AG04449 (cell line): ENCODE results near the gene SWAP70.

Experiments
- CTCF ChIA-PET: fragments of 350-600 bp; formaldehyde crosslinking; extraction: SDS; loops from one replicate; lab custom pipeline; 2021; ENCODE audit warnings: antibody characterized with exemption; lab: Yijun Ruan, JAX
- POLR2A ChIA-PET: fragments of 400-600, 350-600 bp; formaldehyde crosslinking; extraction: SDS; loops from one replicate; lab custom pipeline; 2020; ENCODE audit warnings: antibody characterized with exemption, inconsistent platforms; lab: Yijun Ruan, JAX
- DNase-seq: peaks from one replicate; pipeline ENCODE4 v3.0.0-alpha.2; 2010; ENCODE audit warnings: low read depth, low spot score
- H3K4me3 ChIP-seq: 2 replicates; pipeline ENCODE4 v1.5.1; 2011; ENCODE audit warnings: low read depth, mild to moderate bottlenecking, control low read depth, low read length
- CTCF ChIP-seq: IDR thresholded peaks from one replicate; pipeline ENCODE4 v1.5.1; 2011; ENCODE audit warnings: mild to moderate bottlenecking, moderate library complexity, low read length, control low read depth, inconsistent platforms; ENCODE audit not compliant: insufficient read depth; ENCODE audit errors: missing control alignments

Gene SWAP70

GRCh38 chr11:9726321-9727022 is 62.6 kb downstream of the SWAP70 start:
- ChIA-PET POLR2A (interaction anchor here (0.6 to 0.8 kb wide), 3 partner anchors 10 to 572 kb away, joined by 3 read pairs; no protein-coding TSS in a partner anchor), CTCF (interaction anchor here (0.7 to 1.4 kb wide), 8 partner anchors 10 to 151 kb away, joined by 3 to 5 read pairs (median 3); no protein-coding TSS in a partner anchor)
- H3K4me3 ChIP-seq: no peak overlapping the region
- peak; percentile 19 for DNase-seq
- no peak for TF ChIP-seq CTCF

- ChIA-PET POLR2A (no interaction called here), CTCF (interaction anchor here (1.4 to 1.5 kb wide), 2 partner anchors 9 to 21 kb away, joined by 3 to 5 read pairs; no protein-coding TSS in a partner anchor)
- TF ChIP-seq CTCF: no peak
- H3K4me3 ChIP-seq: no peak overlapping the region
- DNase-seq: no peak
Observed at GRCh38 chr11:9728058-9728457, 64.2 kb downstream of the SWAP70 start.

GRCh38 chr11:9731256-9731655 is 67.4 kb downstream of the SWAP70 start:
- ChIA-PET CTCF (interaction anchor here (6.1 kb wide), 1 partner anchor 16 kb away, joined by 33 read pairs; no protein-coding TSS in a partner anchor), POLR2A (no interaction called here)
- H3K4me3 ChIP-seq: no peak overlapping the region
- no peak for DNase-seq
- no peak for TF ChIP-seq CTCF

GRCh38 chr11:9732453-9732852 is 68.6 kb downstream of the SWAP70 start:
- POLR2A ChIA-PET: no interaction called here
- DNase-seq: no peak
- CTCF ChIA-PET: interaction anchor here (0.6 to 6.1 kb wide), 3 partner anchors 9 to 119 kb away, joined by 3 to 33 read pairs (median 3); no protein-coding TSS in a partner anchor
- no peak overlapping the region for H3K4me3 ChIP-seq
- TF ChIP-seq CTCF: no peak

GRCh38 chr11:9733212-9733611 is 69.3 kb downstream of the SWAP70 start:
- DNase-seq: no peak
- no peak overlapping the region for H3K4me3 ChIP-seq
- ChIA-PET CTCF (interaction anchor here (0.7 to 6.1 kb wide), 4 partner anchors 9 to 14 kb away, joined by 3 to 33 read pairs (median 3); no protein-coding TSS in a partner anchor), POLR2A (no interaction called here)
- no peak for TF ChIP-seq CTCF

- ChIA-PET POLR2A (no interaction called here), CTCF (interaction anchor here (6.1 kb wide), 1 partner anchor 12 kb away, joined by 33 read pairs; no protein-coding TSS in a partner anchor)
- DNase-seq: no peak
- TF ChIP-seq CTCF: no peak
- H3K4me3 ChIP-seq: no peak overlapping the region
Observed at GRCh38 chr11:9735236-9735635, 71.4 kb downstream of the SWAP70 start.
